Measurements from ENCODE around the gene EPS15.

DNA sequence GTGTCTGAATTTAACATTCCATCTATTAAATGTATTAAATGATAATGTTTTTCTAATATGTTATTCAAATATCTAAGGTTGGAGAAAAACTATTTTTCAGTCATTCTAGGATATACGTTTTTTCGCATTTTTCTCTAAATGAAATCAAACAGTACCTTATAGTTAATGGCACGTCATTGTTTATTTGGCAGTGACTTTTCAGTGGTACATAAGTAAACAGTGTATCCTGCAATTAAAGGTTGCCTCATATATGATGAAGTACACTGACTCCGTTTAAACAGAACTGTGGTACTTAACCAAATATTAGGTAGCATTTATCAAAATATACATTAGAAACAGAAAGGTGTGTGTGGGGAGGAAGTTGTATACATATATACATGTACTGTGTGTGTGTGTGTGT, 79.2 kb downstream of the EPS15 start:
- TF ChIP-seq, protein P1, sequence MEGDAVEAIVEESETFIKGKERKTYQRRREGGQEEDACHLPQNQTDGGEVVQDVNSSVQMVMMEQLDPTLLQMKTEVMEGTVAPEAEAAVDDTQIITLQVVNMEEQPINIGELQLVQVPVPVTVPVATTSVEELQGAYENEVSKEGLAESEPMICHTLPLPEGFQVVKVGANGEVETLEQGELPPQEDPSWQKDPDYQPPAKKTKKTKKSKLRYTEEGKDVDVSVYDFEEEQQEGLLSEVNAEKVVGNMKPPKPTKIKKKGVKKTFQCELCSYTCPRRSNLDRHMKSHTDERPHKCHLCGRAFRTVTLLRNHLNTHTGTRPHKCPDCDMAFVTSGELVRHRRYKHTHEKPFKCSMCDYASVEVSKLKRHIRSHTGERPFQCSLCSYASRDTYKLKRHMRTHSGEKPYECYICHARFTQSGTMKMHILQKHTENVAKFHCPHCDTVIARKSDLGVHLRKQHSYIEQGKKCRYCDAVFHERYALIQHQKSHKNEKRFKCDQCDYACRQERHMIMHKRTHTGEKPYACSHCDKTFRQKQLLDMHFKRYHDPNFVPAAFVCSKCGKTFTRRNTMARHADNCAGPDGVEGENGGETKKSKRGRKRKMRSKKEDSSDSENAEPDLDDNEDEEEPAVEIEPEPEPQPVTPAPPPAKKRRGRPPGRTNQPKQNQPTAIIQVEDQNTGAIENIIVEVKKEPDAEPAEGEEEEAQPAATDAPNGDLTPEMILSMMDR (IDR thresholded peaks at IDR 0.05), result no peak
- TF ChIP-seq EZH2 (IDR thresholded peaks at IDR 0.05) (no peak), EZH2phosphoT487 (IDR thresholded peaks at IDR 0.05) (no peak)

Measured in neural progenitor cell (in vitro differentiated cells).